Glutamatergic neuron (in vitro differentiated cells): ENCODE data around the gene CMTM5. TPM values are rescaled to one million over a fixed set of nuclear protein-coding genes. Genes with fewer than 3 reads are reported as not detected.

Experiments used
- DNase-seq: peaks from one replicate; pipeline ENCODE4 v3.0.0; 2022
- H3K27ac Mint-ChIP-seq: one replicate; pipeline ENCODE4 v1.8.0; 2020; ENCODE audit warnings: mild to moderate bottlenecking, mixed read lengths, inconsistent platforms; ENCODE audit not compliant: unreplicated experiment
- H3K27me3 Mint-ChIP-seq: one replicate; pipeline ENCODE4 v1.8.0; 2020; ENCODE audit warnings: mild to moderate bottlenecking, moderate library complexity, mixed read lengths, inconsistent platforms; ENCODE audit not compliant: unreplicated experiment
- H3K36me3 Mint-ChIP-seq: one replicate; pipeline ENCODE4 v1.8.0; 2020; ENCODE audit warnings: mild to moderate bottlenecking, mixed read lengths, inconsistent platforms; ENCODE audit not compliant: unreplicated experiment
- H3K4me1 Mint-ChIP-seq: one replicate; pipeline ENCODE4 v1.8.0; 2020; ENCODE audit warnings: mild to moderate bottlenecking, low read depth, mixed read lengths, inconsistent platforms; ENCODE audit not compliant: unreplicated experiment
- H3K4me3 Mint-ChIP-seq: one replicate; pipeline ENCODE4 v1.8.0; 2020; ENCODE audit warnings: mild to moderate bottlenecking, mixed read lengths, inconsistent platforms; ENCODE audit not compliant: unreplicated experiment
- H3K9me3 Mint-ChIP-seq: one replicate; pipeline ENCODE4 v1.8.0; 2020; ENCODE audit warnings: mild to moderate bottlenecking, moderate library complexity, mixed read lengths, inconsistent platforms; ENCODE audit not compliant: unreplicated experiment
- CTCF ChIP-seq: fragments of 200-600 bp; sonication (generic); IDR thresholded peaks from one replicate; pipeline ENCODE4 v1.5.0; 2021; ENCODE audit not compliant: partially characterized antibody, unreplicated experiment
- total RNA-seq: library from RNA; stranded (reverse); fragmentation: NEBNext Ultra II Directional; extraction: Animal tissue kit (Norgen Biotek cat#: 25700); gene quantifications from one replicate; pipeline ENCODE4 v1.2.1, GENCODE V29; 2021; ENCODE audit not compliant: unreplicated experiment

Gene CMTM5
- total RNA-seq, 1 donor from 2014 or later, result not detected

- peaks cover 13% of the 10 kb centered on the region for H3K27me3 Mint-ChIP-seq
- peaks cover 12% of the 10 kb centered on the region for H3K9me3 Mint-ChIP-seq
- peaks cover 17% of the 10 kb centered on the region for H3K4me1 Mint-ChIP-seq
- no peak for DNase-seq
- no peak overlapping the region for H3K4me3 Mint-ChIP-seq
- H3K36me3 Mint-ChIP-seq, result peaks cover 12% of the 10 kb centered on the region
- H3K27ac Mint-ChIP-seq, result no peak overlapping the region
- no peak for TF ChIP-seq CTCF
These were observed 28.6 kb upstream of the CMTM5 start for GRCh38 chr14:23348297-23348655.

GRCh38 chr14:23349156-23349845 is 27.5 kb upstream of the CMTM5 start:
- Mint-ChIP-seq H3K27me3 (peaks cover 13% of the 10 kb centered on the region), H3K4me3 (no peak overlapping the region), H3K36me3 (peaks cover 12% of the 10 kb centered on the region), H3K9me3 (peaks cover 17% of the 10 kb centered on the region), H3K27ac (no peak overlapping the region), H3K4me1 (peaks cover 19% of the 10 kb centered on the region)
- TF ChIP-seq CTCF, result no peak
- no peak for DNase-seq

- peak; percentile 64 for DNase-seq
- Mint-ChIP-seq H3K4me1 (peaks cover 14% of the 10 kb centered on the region), H3K36me3 (peaks cover 16% of the 10 kb centered on the region), H3K9me3 (peaks cover 19% of the 10 kb centered on the region), H3K4me3 (peak overlapping the region; percentile 85), H3K27me3 (peaks cover 16% of the 10 kb centered on the region), H3K27ac (no peak overlapping the region)
- peak; percentile 42 for TF ChIP-seq CTCF
These were observed 25.0 kb upstream of the CMTM5 start for GRCh38 chr14:23351681-23352505.

- Mint-ChIP-seq H3K36me3 (peaks cover 16% of the 10 kb centered on the region), H3K4me1 (peaks cover 14% of the 10 kb centered on the region), H3K9me3 (peaks cover 19% of the 10 kb centered on the region), H3K4me3 (peak within 1 kb of the TSS; percentile 92), H3K27ac (peak within 1 kb of the TSS; percentile 90), H3K27me3 (peaks cover 16% of the 10 kb centered on the region)
- peak; percentile 37 for TF ChIP-seq CTCF
- DNase-seq, result peak; percentile 88
These were observed 24.1 kb upstream of the CMTM5 start, which contains the start of gene SLC22A17 for GRCh38 chr14:23352506-23353432. Gene SLC22A17, minus strand, starts transcription at chr14:23352887.
